Endodermal cell (in vitro differentiated cells): ENCODE measurements around the gene C1orf141. TPM values are rescaled to one million over a fixed set of nuclear protein-coding genes. Genes with fewer than 3 reads are reported as not detected.

ENCODE experiments used
- DNase-seq: peaks from one replicate; pipeline ENCODE4 v3.0.0-alpha.2; 2017
- H3K27ac ChIP-seq: 2 replicates; pipeline ENCODE4 v1.5.1; 2013; ENCODE audit warnings: mild to moderate bottlenecking, low read depth, low read length, moderate library complexity
- H3K27me3 ChIP-seq: 2 replicates; pipeline ENCODE4 v1.6.1; 2013; ENCODE audit warnings: mild to moderate bottlenecking, low read length, moderate library complexity; ENCODE audit not compliant: insufficient read depth, control insufficient read depth, poor library complexity, severe bottlenecking
- H3K36me3 ChIP-seq: 2 replicates; pipeline ENCODE4 v1.7.0; 2013; ENCODE audit warnings: mild to moderate bottlenecking, low read length, moderate library complexity; ENCODE audit not compliant: control insufficient read depth, insufficient read depth
- H3K4me1 ChIP-seq: one replicate; pipeline ENCODE4 v1.7.0; 2013; ENCODE audit warnings: low read length; ENCODE audit not compliant: control insufficient read depth, insufficient read depth
- H3K4me3 ChIP-seq: 2 replicates; pipeline ENCODE4 v1.5.1; 2013; ENCODE audit warnings: mild to moderate bottlenecking, low read length, moderate library complexity
- H3K9ac ChIP-seq: 2 replicates; pipeline ENCODE4 v1.6.1; 2013; ENCODE audit warnings: mild to moderate bottlenecking, low read length, moderate library complexity; ENCODE audit not compliant: poor library complexity, severe bottlenecking; ENCODE audit errors: extremely low read depth
- H3K9me3 ChIP-seq: 2 replicates; pipeline ENCODE4 v1.6.1; 2013; ENCODE audit warnings: mild to moderate bottlenecking, low read length, moderate library complexity; ENCODE audit not compliant: control insufficient read depth
- H3K27ac Mint-ChIP-seq: 2 replicates; pipeline ENCODE4 v1.8.0; 2020; ENCODE audit warnings: mixed read lengths
- H3K27me3 Mint-ChIP-seq: 2 replicates; pipeline ENCODE4 v1.8.0; 2021; ENCODE audit warnings: mild to moderate bottlenecking, mixed read lengths; ENCODE audit not compliant: insufficient read depth
- H3K36me3 Mint-ChIP-seq: 2 replicates; pipeline ENCODE4 v1.8.0; 2020; ENCODE audit warnings: low read depth, mixed read lengths
- H3K4me1 Mint-ChIP-seq: 2 replicates; pipeline ENCODE4 v1.8.0; 2020; ENCODE audit warnings: mixed read lengths
- H3K4me3 Mint-ChIP-seq: 2 replicates; pipeline ENCODE4 v1.8.0; 2020; ENCODE audit warnings: mild to moderate bottlenecking, moderate library complexity, mixed read lengths
- H3K9me3 Mint-ChIP-seq: 2 replicates; pipeline ENCODE4 v1.8.0; 2020; ENCODE audit warnings: mild to moderate bottlenecking, mixed read lengths
- WGBS, 2 experiments: methylation state at CpG; one replicate each; pipeline versions ENCODE4 v1.1.5 to v1.1.7; 2013; ENCODE audit warnings: missing lambda C conversion rate in 2 of 2, mixed read lengths in 1 of 2; ENCODE audit not compliant: insufficient coverage in 1 of 2, insufficient read length in 1 of 2; 5-methylcytosine and 5-hydroxymethylcytosine counted together
- total RNA-seq, 2 donors: library from RNA; stranded (reverse); fragmentation: NEBNext Ultra II Directional in 1 of 2; extraction: Animal tissue kit (Norgen Biotek cat#: 25700) in 1 of 2; gene quantifications; 2 replicates in 1 of 2; 3 replicates in 1 of 2; pipeline ENCODE4 v1.2.1, GENCODE V29; 2021
- TF ChIP-seq, protein P1 (sequence below): fragments of 200-600 bp; sonication (generic); conservative IDR thresholded peaks from 2 replicates; pipeline ENCODE4 v1.5.0; 2021; ENCODE audit warnings: antibody characterized with exemption, mild to moderate bottlenecking

Gene C1orf141
- total RNA-seq, 2 donors from 2014 or later = not detected

DNA sequence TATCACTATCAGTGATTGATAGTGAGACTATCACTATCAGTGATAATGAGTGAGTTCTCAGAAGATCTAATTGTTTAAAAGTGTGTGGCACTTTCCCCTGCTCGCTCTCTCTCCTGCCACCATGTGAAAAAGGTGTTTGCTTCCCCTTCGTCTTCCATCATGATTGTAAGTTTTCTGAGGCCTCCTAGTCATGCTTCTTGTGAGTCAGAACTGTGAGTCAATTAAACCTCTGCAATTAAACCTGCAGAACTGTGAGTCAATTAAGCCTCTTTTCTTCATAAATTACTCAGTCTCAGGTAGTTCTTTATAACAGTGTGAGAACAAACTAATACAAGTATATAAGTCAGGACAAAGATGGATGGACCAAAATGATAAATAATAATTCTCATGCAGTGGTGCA lies 24.5 kb upstream of the C1orf141 start:
- Histone ChIP-seq H3K9me3 (peaks cover 21% of the 10 kb centered on the region), H3K4me1 (no peaks in the 10 kb centered on the region), H3K36me3 (no peaks in the 10 kb centered on the region), H3K4me3 (peak overlapping the region; percentile 63), H3K9ac (no peak overlapping the region), H3K27ac (no peak overlapping the region), H3K27me3 (no peaks in the 10 kb centered on the region)
- WGBS, 2 experiments = 92 to 95% methylated on average over 2 of the region's 2 CpGs
- TF ChIP-seq, protein P1, sequence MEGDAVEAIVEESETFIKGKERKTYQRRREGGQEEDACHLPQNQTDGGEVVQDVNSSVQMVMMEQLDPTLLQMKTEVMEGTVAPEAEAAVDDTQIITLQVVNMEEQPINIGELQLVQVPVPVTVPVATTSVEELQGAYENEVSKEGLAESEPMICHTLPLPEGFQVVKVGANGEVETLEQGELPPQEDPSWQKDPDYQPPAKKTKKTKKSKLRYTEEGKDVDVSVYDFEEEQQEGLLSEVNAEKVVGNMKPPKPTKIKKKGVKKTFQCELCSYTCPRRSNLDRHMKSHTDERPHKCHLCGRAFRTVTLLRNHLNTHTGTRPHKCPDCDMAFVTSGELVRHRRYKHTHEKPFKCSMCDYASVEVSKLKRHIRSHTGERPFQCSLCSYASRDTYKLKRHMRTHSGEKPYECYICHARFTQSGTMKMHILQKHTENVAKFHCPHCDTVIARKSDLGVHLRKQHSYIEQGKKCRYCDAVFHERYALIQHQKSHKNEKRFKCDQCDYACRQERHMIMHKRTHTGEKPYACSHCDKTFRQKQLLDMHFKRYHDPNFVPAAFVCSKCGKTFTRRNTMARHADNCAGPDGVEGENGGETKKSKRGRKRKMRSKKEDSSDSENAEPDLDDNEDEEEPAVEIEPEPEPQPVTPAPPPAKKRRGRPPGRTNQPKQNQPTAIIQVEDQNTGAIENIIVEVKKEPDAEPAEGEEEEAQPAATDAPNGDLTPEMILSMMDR = no peak
- H3K4me3 Mint-ChIP-seq = no peak overlapping the region
- peaks cover 8% of the 10 kb centered on the region for H3K9me3 Mint-ChIP-seq
- H3K27ac Mint-ChIP-seq = no peak overlapping the region
- DNase-seq = no peak
- no peaks in the 10 kb centered on the region for H3K4me1 Mint-ChIP-seq
- H3K36me3 Mint-ChIP-seq = no peaks in the 10 kb centered on the region
- peaks cover under 1% of the 10 kb centered on the region for H3K27me3 Mint-ChIP-seq

DNA sequence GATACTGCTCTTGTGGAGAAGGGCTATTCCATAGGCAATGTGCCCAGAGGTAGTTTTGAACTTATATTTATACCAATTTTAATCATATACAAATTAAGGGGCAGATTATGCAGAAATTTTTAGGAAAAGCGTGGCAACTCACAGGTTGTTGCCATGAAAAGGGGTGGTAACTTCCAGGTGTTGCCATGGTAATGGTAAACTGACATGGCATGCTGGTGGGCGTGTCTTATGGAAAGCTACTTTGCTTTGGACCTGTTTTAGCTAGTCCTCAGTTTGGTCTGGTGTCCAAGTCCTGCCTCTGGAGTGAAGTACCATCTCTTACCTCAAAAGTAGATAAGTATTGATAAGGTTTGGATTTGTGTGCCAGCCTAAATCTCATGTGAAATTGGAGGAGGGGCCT lies 23.6 kb upstream of the C1orf141 start:
- Histone ChIP-seq H3K9me3 (peaks cover 21% of the 10 kb centered on the region), H3K4me3 (peak overlapping the region; percentile 30), H3K9ac (no peak overlapping the region), H3K4me1 (no peaks in the 10 kb centered on the region), H3K27ac (no peak overlapping the region), H3K27me3 (no peaks in the 10 kb centered on the region), H3K36me3 (no peaks in the 10 kb centered on the region)
- peaks cover 8% of the 10 kb centered on the region for H3K9me3 Mint-ChIP-seq
- no peaks in the 10 kb centered on the region for H3K36me3 Mint-ChIP-seq
- H3K27me3 Mint-ChIP-seq = peaks cover 5% of the 10 kb centered on the region
- WGBS, 2 experiments = 92 to 100% methylated on average over 1 to 2 of the region's 2 CpGs
- H3K27ac Mint-ChIP-seq = no peak overlapping the region
- TF ChIP-seq, protein P1 = no peak
- no peak for DNase-seq
- H3K4me1 Mint-ChIP-seq = no peaks in the 10 kb centered on the region
- H3K4me3 Mint-ChIP-seq = no peak overlapping the region

DNA sequence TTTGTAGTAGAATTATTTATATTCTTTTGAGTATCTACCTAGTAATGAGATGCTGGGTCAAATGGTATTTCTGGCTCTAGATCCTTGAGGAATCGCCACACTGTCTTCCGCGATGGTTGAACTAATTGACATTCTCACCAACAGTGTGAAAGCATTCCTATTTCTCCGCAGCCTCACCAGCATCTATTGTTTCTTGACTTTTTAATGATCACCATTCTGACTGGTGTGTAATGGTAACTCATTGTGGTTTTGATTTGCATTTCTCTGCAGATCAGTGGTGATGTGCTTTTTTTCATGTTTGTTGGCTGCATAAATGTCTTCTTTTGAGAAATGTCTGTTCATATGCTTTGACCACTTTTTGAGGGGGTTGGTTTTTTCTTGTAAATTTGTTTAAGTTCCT lies 16.2 kb upstream of the C1orf141 start:
- Histone ChIP-seq H3K9ac (no peak overlapping the region), H3K36me3 (no peaks in the 10 kb centered on the region), H3K4me3 (no peak overlapping the region), H3K27me3 (peaks cover 4% of the 10 kb centered on the region), H3K4me1 (no peaks in the 10 kb centered on the region), H3K27ac (no peak overlapping the region), H3K9me3 (no peaks in the 10 kb centered on the region)
- H3K27me3 Mint-ChIP-seq = peaks cover 36% of the 10 kb centered on the region
- DNase-seq = no peak
- H3K27ac Mint-ChIP-seq = no peak overlapping the region
- peaks cover 2% of the 10 kb centered on the region for H3K4me1 Mint-ChIP-seq
- no peak overlapping the region for H3K4me3 Mint-ChIP-seq
- TF ChIP-seq, protein P1 = no peak
- 94 to 95% methylated on average over 3 to 4 of the region's 4 CpGs for WGBS, 2 experiments
- H3K9me3 Mint-ChIP-seq = no peaks in the 10 kb centered on the region
- H3K36me3 Mint-ChIP-seq = no peaks in the 10 kb centered on the region
